ENCODE data around the gene EDEM1. TPM values are rescaled to one million over a fixed set of nuclear protein-coding genes. Genes with fewer than 3 reads are reported as not detected.

EDEM1 gene
- total and polyA plus RNA-seq, 4 donors = 12.8 to 132 (median 54.3) TPM

DNA sequence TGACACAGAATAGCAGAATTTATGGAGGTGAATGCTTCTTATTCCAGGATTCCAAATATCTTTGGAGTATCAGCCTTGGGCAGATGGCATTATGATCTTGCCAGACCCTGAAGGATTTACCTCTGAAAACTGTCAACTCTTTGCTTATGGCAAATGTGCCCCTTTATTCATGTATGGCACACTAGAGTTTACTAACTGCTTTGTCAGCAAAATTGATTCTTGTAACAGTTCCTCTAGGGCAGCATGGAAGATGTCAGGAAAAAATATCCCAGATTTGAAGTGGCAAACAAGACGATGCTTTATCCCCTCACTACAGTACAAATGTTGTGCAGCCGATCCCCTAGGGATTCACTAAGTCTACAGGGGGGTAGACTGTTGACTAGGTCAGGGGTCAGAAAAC lies 79.7 kb downstream of the EDEM1 start:
- H3K27ac ChIP-seq (ENCODE audit: low read depth in 1 of 2, low read length in 1 of 2) = no peak overlapping the region
- TF ChIP-seq CTCF (IDR thresholded peaks at IDR 0.05; ENCODE audit: control extremely low read depth, extremely low read depth) = no peak
- ATAC-seq (ENCODE audit: insufficient read depth, low FRiP score) = no peak
- no peak overlapping the region for H3K9ac ChIP-seq (ENCODE audit: insufficient read depth in 1 of 2, low read length in 2 of 2)
- H3K36me3 ChIP-seq (ENCODE audit: control insufficient read depth in 4 of 4, insufficient read depth in 4 of 4, low read length in 4 of 4) = no peaks in the 10 kb centered on the region
- H3K4me3 ChIP-seq = no peak overlapping the region
- H3K4me1 ChIP-seq (ENCODE audit: control insufficient read depth in 5 of 5, insufficient read depth in 5 of 5, low read length in 5 of 5) = no peaks in the 10 kb centered on the region
- no peaks in the 10 kb centered on the region for H3K27me3 ChIP-seq (ENCODE audit: control insufficient read depth in 3 of 3, insufficient read depth in 3 of 3, low read length in 2 of 3)
- 73 to 89% methylated on average over 2 of the region's 2 CpGs for WGBS, 2 donors
- DNase-seq = no peak
- H3K9me3 ChIP-seq (ENCODE audit: control insufficient read depth in 4 of 4, insufficient read depth in 3 of 4, low read length in 3 of 4) = no peaks in the 10 kb centered on the region

- Histone ChIP-seq H3K4me1 (ENCODE audit: control insufficient read depth in 5 of 5, insufficient read depth in 5 of 5, low read length in 5 of 5) (no peaks in the 10 kb centered on the region), H3K9me3 (ENCODE audit: control insufficient read depth in 4 of 4, insufficient read depth in 3 of 4, low read length in 3 of 4) (no peaks in the 10 kb centered on the region), H3K4me3 (no peak overlapping the region), H3K27me3 (ENCODE audit: control insufficient read depth in 3 of 3, insufficient read depth in 3 of 3, low read length in 2 of 3) (no peaks in the 10 kb centered on the region), H3K9ac (ENCODE audit: insufficient read depth in 1 of 2, low read length in 2 of 2) (no peak overlapping the region), H3K27ac (ENCODE audit: low read depth in 1 of 2, low read length in 1 of 2) (no peak overlapping the region), H3K36me3 (ENCODE audit: control insufficient read depth in 4 of 4, insufficient read depth in 4 of 4, low read length in 4 of 4) (no peaks in the 10 kb centered on the region)
- DNase-seq (no peak), ATAC-seq (ENCODE audit: insufficient read depth, low FRiP score) (no peak)
- no peak for TF ChIP-seq CTCF (IDR thresholded peaks at IDR 0.05; ENCODE audit: control extremely low read depth, extremely low read depth)
- WGBS, 2 donors = 77 to 87% methylated on average over 1 of the region's 1 CpG
These were observed 80.4 kb downstream of the EDEM1 start for GRCh38 chr3:5267889-5268288.

Small RNA genes within 50 kb of the gene (small RNA-seq; reads per million reads assigned to genes)
- not detected for gene MIR4790 (ENCODE audit: low replicate concordance)
- not detected for gene RN7SL553P (ENCODE audit: low replicate concordance)

Other genes starting within 250 kb of the EDEM1 start
- 100 to 1,000 TPM in 1 of 2 donors, 10 to 100 TPM in 1; 84.4 to 204 TPM for gene BHLHE40, start 208.3 kb upstream of the EDEM1 start, total RNA-seq
- gene BHLHE40, start 208.3 kb upstream of the EDEM1 start, polyA plus RNA-seq = 10 to 100 TPM; 28.5 to 92.5 TPM
- 100 to 1,000 TPM in 1 of 2 donors, 10 to 100 TPM in 1; 84.2 to 108 TPM for gene ARL8B, start 65.4 kb upstream of the EDEM1 start, total RNA-seq
- 10 to 100 TPM; 58.9 to 65.4 TPM for gene ARL8B, start 65.4 kb upstream of the EDEM1 start, polyA plus RNA-seq